CD4-positive, alpha-beta memory T cell (primary cell): ENCODE results near the gene SLC4A5. TPM values are rescaled to one million over a fixed set of nuclear protein-coding genes. Genes with fewer than 3 reads are reported as not detected.
A peak's percentile ranks its signal among the peaks of the same experiment; 100 is the strongest.

ENCODE experiments used
- CTCF ChIA-PET: fragments of 350-600 bp; sonication (Branson Sonifier 250); formaldehyde crosslinking; loops from one replicate; lab custom pipeline; 2021; ENCODE audit warnings: inconsistent platforms; ENCODE audit not compliant: partially characterized antibody; lab: Charles Lee
- POLR2A ChIA-PET: fragments of 350-600 bp; sonication (Branson Sonifier 250); formaldehyde crosslinking; loops from one replicate; lab custom pipeline; 2021; ENCODE audit not compliant: partially characterized antibody; lab: Charles Lee
- DNase-seq, 5 donors: peaks; one replicate each; pipeline versions ENCODE4 v3.0.0 to v3.0.0-alpha.2; 2020 to 2022; ENCODE audit warnings: mixed read lengths in 1 of 5
- H3K27ac ChIP-seq: one replicate; pipeline ENCODE4 v1.7.0; 2013; ENCODE audit warnings: low read depth, low read length
- H3K27me3 ChIP-seq: 2 replicates; pipeline ENCODE4 v1.7.0; 2013; ENCODE audit warnings: mild to moderate bottlenecking, low read length, moderate library complexity; ENCODE audit not compliant: insufficient read depth
- H3K36me3 ChIP-seq: 2 replicates; pipeline ENCODE4 v1.7.0; 2013; ENCODE audit warnings: mild to moderate bottlenecking, low read length, moderate library complexity; ENCODE audit not compliant: insufficient read depth
- H3K4me1 ChIP-seq: 2 replicates; pipeline ENCODE4 v1.7.0; 2013; ENCODE audit warnings: mild to moderate bottlenecking, low read length, moderate library complexity; ENCODE audit not compliant: insufficient read depth
- H3K4me3 ChIP-seq, 2 donors: one replicate each; pipeline ENCODE4 v1.7.0; 2013; ENCODE audit warnings: low read length in 2 of 2, mild to moderate bottlenecking in 1 of 2
- H3K9me3 ChIP-seq, 2 donors: one replicate each; pipeline ENCODE4 v1.7.0; 2013; ENCODE audit warnings: low read length in 2 of 2, control low read depth in 1 of 2; ENCODE audit not compliant: control insufficient read depth in 1 of 2
- H3K27ac Mint-ChIP-seq, 7 donors: one replicate each; pipeline ENCODE4 v1.8.0; 2020 to 2021; ENCODE audit warnings: mixed read lengths in 7 of 7, mild to moderate bottlenecking in 6 of 7, inconsistent platforms in 3 of 7, moderate library complexity in 3 of 7
- H3K27me3 Mint-ChIP-seq, 2 donors: one replicate each; pipeline ENCODE4 v1.8.0; 2020 to 2021; ENCODE audit warnings: mixed read lengths in 2 of 2
- H3K36me3 Mint-ChIP-seq, 2 donors: one replicate each; pipeline ENCODE4 v1.8.0; 2020 to 2021; ENCODE audit warnings: mixed read lengths in 2 of 2, inconsistent platforms in 1 of 2, mild to moderate bottlenecking in 1 of 2
- H3K4me1 Mint-ChIP-seq, 4 donors: one replicate each; pipeline ENCODE4 v1.8.0; 2020 to 2021; ENCODE audit warnings: mixed read lengths in 4 of 4, mild to moderate bottlenecking in 1 of 4
- H3K4me3 Mint-ChIP-seq, 8 donors: one replicate each; pipeline ENCODE4 v1.8.0; 2020 to 2021; ENCODE audit warnings: mixed read lengths in 8 of 8, mild to moderate bottlenecking in 7 of 8, moderate library complexity in 6 of 8, inconsistent platforms in 3 of 8
- H3K9me3 Mint-ChIP-seq, 8 donors: one replicate each; pipeline ENCODE4 v1.8.0; 2020 to 2021; ENCODE audit warnings: mixed read lengths in 8 of 8, mild to moderate bottlenecking in 5 of 8, inconsistent platforms in 3 of 8, moderate library complexity in 1 of 8
- intact Hi-C: fragments of 100-400 bp; cut with micrococcal nuclease; formaldehyde crosslinking; loops from one replicate; pipeline ENCODE4 v1.15.1; 2023
- polyA plus RNA-seq, 2 donors: library from polyadenylated mRNA; unstranded; fragments of 300-500 nt; fragmentation: Illumina TruSeq; gene quantifications; one replicate each; pipeline ENCODE4 v1.2.3, GENCODE V29; 2021
- total RNA-seq, 2 experiments: library from RNA; stranded (reverse); gene quantifications; one replicate each; pipeline ENCODE4 v1.2.3, GENCODE V29; 2021

Gene SLC4A5
- total and polyA plus RNA-seq, 4 experiments from 2014 or later: 0.25 to 11.5 (median 7.2) TPM

DNA sequence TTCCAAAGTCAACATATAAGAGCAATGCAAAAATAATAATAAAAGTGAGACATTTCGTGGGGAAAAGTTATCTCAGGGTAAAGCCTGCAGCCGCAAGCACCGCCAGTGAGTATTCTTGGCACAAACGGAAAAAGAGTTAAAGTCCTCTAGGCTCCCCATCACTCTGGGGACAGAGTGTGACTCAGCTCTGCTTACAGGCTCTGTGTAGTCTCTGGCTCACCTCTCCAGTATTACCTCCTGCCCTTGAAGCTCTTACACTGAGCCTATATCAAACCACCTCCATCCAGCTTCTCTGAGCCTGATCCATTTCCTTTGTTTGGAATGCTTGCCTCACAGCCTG is 89.3 kb downstream of the SLC4A5 start:
- Histone ChIP-seq H3K27ac (no peak overlapping the region), H3K9me3 (no peaks in the 10 kb centered on the region), H3K4me1 (peaks cover 4% of the 10 kb centered on the region), H3K27me3 (no peaks in the 10 kb centered on the region), H3K36me3 (no peaks in the 10 kb centered on the region), H3K4me3 (no peak overlapping the region)
- Mint-ChIP-seq H3K4me1 (peaks cover 4 to 8% (median 6%) of the 10 kb centered on the region in 4 donors), H3K9me3 (no peaks in the 10 kb centered on the region), H3K27me3 (no peaks in the 10 kb centered on the region), H3K4me3 (no peak overlapping the region), H3K27ac (peak overlapping the region in 3 of 7 donors; percentile 36 to 68 (median 65)), H3K36me3 (peaks cover 11 to 17% of the 10 kb centered on the region in 2 donors)
- ChIA-PET POLR2A (no interaction called here), CTCF (interaction anchor here (1.3 to 9.9 kb wide), 2 partner anchors 13 to 84 kb away, joined by 4 to 303 read pairs; partner anchors contain the start of gene SLC4A5)
- intact Hi-C loops: loop anchor here (10.0 kb wide), 1 partner anchor 429 kb away; the partner anchor contains the start of gene STAMBP
- no peak for DNase-seq

DNA sequence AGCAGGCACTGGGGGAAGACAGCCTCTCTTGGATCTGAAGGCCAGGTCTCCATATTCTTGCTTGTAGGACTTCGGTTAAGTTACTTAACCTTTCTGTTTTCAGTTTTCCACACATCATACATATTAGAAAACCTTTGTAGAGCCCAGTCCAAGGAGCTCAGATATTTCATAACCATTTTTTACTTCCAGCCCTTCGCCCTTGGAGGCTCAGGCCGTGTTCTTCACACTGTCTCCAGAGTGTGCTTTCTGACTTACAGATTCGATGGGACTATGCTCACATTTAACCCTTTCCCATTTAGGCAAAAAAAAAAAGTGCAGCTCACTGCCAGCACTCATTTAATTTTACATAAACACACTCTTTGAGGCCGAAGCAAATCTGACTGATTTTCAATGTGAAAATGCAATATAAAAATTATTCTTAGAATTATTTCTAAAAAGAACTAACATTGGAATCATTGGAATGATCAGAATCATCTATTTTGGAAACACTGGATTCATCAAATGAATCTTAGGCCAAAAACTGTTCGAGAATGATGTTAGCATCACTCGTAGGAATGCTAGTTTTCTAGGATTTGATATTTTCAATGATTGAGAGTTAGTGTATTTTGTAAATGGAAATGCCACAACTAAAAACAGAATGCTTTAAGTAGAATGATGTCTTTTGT is 89.8 kb downstream of the SLC4A5 start:
- peaks cover 9 to 14% of the 10 kb centered on the region in 2 donors for H3K36me3 Mint-ChIP-seq

DNA sequence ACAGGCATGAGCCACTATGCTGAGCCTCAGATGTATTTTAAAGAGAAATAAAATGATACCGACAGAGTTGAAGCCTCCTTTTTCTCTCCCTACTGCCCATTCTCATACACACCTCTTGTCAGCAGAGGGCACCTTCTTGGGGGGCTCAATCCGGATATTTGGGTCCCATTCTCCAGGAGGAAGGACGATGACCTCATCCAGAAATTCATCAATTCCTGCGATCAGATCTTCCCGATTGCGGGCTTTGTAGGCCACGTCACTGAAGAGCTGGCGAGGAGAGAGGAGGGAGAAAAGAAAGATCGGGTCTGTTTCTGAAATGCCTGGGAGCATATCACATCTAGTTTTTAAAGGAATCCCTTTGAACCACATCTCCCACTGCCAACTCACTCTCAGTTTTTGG is 90.4 kb downstream of the SLC4A5 start:
- ChIA-PET POLR2A (no interaction called here), CTCF (interaction anchor here (9.9 kb wide), 1 partner anchor 85 kb away, joined by 303 read pairs; the partner anchor contains the start of gene SLC4A5)
- no peaks in the 10 kb centered on the region for H3K27me3 ChIP-seq
- Mint-ChIP-seq H3K27ac (peak overlapping the region in 1 of 7 donors; percentile 14), H3K36me3 (peaks cover 8 to 14% of the 10 kb centered on the region in 2 donors), H3K4me1 (peaks cover 4 to 8% (median 6%) of the 10 kb centered on the region in 4 donors), H3K27me3 (no peaks in the 10 kb centered on the region), H3K4me3 (no peak overlapping the region), H3K9me3 (no peaks in the 10 kb centered on the region)
- no peak for DNase-seq
- H3K36me3 ChIP-seq: no peaks in the 10 kb centered on the region
- peaks cover 4% of the 10 kb centered on the region for H3K4me1 ChIP-seq
- intact Hi-C loops: loop anchor here (10.0 kb wide), 1 partner anchor 428 kb away; the partner anchor contains the start of gene STAMBP
- no peak overlapping the region for H3K4me3 ChIP-seq
- H3K9me3 ChIP-seq: no peaks in the 10 kb centered on the region
- H3K27ac ChIP-seq: no peak overlapping the region

More for the DNA sequence above, 89.8 kb downstream of the SLC4A5 start:
- Histone ChIP-seq H3K9me3 (no peaks in the 10 kb centered on the region), H3K4me1 (peaks cover 4% of the 10 kb centered on the region), H3K4me3 (no peak overlapping the region), H3K27ac (no peak overlapping the region), H3K36me3 (no peaks in the 10 kb centered on the region), H3K27me3 (no peaks in the 10 kb centered on the region)
- Mint-ChIP-seq H3K27ac (no peak overlapping the region), H3K4me1 (peaks cover 4 to 8% (median 6%) of the 10 kb centered on the region in 4 donors), H3K4me3 (no peak overlapping the region), H3K9me3 (no peaks in the 10 kb centered on the region), H3K27me3 (no peaks in the 10 kb centered on the region)
- POLR2A ChIA-PET: no interaction called here
- DNase-seq: no peak
- intact Hi-C loops: loop anchor here (10.0 kb wide), 1 partner anchor 429 kb away; the partner anchor contains the start of gene STAMBP
- CTCF ChIA-PET: interaction anchor here (1.3 to 9.9 kb wide), 2 partner anchors 14 to 84 kb away, joined by 4 to 303 read pairs; partner anchors contain the start of gene SLC4A5

- no peak overlapping the region for H3K4me3 Mint-ChIP-seq
- Histone ChIP-seq H3K4me3 (no peak overlapping the region), H3K36me3 (no peaks in the 10 kb centered on the region), H3K27ac (no peak overlapping the region), H3K27me3 (no peaks in the 10 kb centered on the region), H3K4me1 (peaks cover 4% of the 10 kb centered on the region), H3K9me3 (no peaks in the 10 kb centered on the region)
- intact Hi-C loops: loop anchor here (10.0 kb wide), 1 partner anchor 427 kb away; the partner anchor contains the start of gene STAMBP
- DNase-seq: no peak
- H3K27me3 Mint-ChIP-seq: no peaks in the 10 kb centered on the region
- ChIA-PET POLR2A (no interaction called here), CTCF (interaction anchor here (9.9 kb wide), 1 partner anchor 86 kb away, joined by 303 read pairs; the partner anchor contains the start of gene SLC4A5)
- peaks cover 8 to 14% of the 10 kb centered on the region in 2 donors for H3K36me3 Mint-ChIP-seq
- H3K27ac Mint-ChIP-seq: peak overlapping the region in 1 of 7 donors; percentile 70
- peaks cover 4 to 8% (median 6%) of the 10 kb centered on the region in 4 donors for H3K4me1 Mint-ChIP-seq
- no peaks in the 10 kb centered on the region for H3K9me3 Mint-ChIP-seq
These were observed 91.2 kb downstream of the SLC4A5 start for GRCh38 chr2:74252036-74252435.

DNA sequence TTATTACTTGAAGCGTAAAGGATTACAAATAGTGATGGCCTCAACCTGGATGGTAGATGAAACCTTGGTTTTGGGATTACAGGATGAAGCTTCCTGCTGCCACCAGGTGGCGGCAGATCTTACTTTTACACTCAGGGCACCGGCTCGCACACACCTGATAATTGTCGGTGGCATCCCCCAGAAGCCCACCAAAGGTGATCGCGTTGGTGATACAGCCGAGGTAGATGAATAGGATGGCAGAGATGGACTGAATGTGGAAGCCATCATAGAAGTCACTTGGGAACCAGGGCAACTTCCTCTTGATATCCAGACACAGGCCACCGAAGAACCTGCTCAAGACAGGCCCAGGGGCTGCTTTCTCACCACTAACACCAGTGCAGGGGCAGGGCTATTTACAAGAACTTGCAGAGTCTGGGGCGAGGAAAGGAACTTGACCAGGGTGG is 93.0 kb downstream of the SLC4A5 start:
- no peaks in the 10 kb centered on the region for H3K9me3 ChIP-seq
- peak overlapping the region in 1 of 8 donors; percentile 55 for H3K4me3 Mint-ChIP-seq
- no peak overlapping the region for H3K4me3 ChIP-seq
- POLR2A ChIA-PET: interaction anchor here (0.7 to 2.1 kb wide), 5 partner anchors 40 to 283 kb away, joined by 4 to 6 read pairs (median 5); partner anchors contain the start of genes C2orf81, CCDC142 and TTC31
- no peaks in the 10 kb centered on the region for H3K27me3 Mint-ChIP-seq
- no peak overlapping the region for H3K27ac ChIP-seq
- no peaks in the 10 kb centered on the region for H3K9me3 Mint-ChIP-seq
- H3K4me1 ChIP-seq: peaks cover 4% of the 10 kb centered on the region
- H3K36me3 ChIP-seq: no peaks in the 10 kb centered on the region
- DNase-seq: peak in 4 of 5 donors; percentile 53 to 59 (median 57)
- no peaks in the 10 kb centered on the region for H3K27me3 ChIP-seq
- CTCF ChIA-PET: interaction anchor here (0.6 to 9.9 kb wide), 51 partner anchors 8 to 434 kb away, joined by 3 to 303 read pairs (median 4); partner anchors contain the start of genes CCDC142, MTHFD2, SLC4A5 and TTC31
- H3K4me1 Mint-ChIP-seq: peaks cover 4 to 8% (median 6%) of the 10 kb centered on the region in 4 donors
- intact Hi-C loops: loop anchor here (1.0 to 10.0 kb wide), 5 partner anchors 85 to 425 kb away; partner anchors contain the start of gene STAMBP
- peaks cover 8 to 13% of the 10 kb centered on the region in 2 donors for H3K36me3 Mint-ChIP-seq
- H3K27ac Mint-ChIP-seq: peak overlapping the region in 3 of 7 donors; percentile 55 to 84 (median 84)

- Histone ChIP-seq H3K4me3 (no peak overlapping the region), H3K27ac (no peak overlapping the region), H3K9me3 (no peaks in the 10 kb centered on the region), H3K4me1 (peaks cover 4% of the 10 kb centered on the region), H3K27me3 (no peaks in the 10 kb centered on the region), H3K36me3 (no peaks in the 10 kb centered on the region)
- intact Hi-C loops: loop anchor here (1.0 to 10.0 kb wide), 5 partner anchors 86 to 425 kb away; partner anchors contain the start of gene STAMBP
- Mint-ChIP-seq H3K36me3 (peaks cover 8 to 11% of the 10 kb centered on the region in 2 donors), H3K27me3 (no peaks in the 10 kb centered on the region), H3K27ac (peak overlapping the region in 2 of 7 donors; percentile 8 to 81), H3K9me3 (no peaks in the 10 kb centered on the region), H3K4me3 (no peak overlapping the region), H3K4me1 (peaks cover 4 to 8% (median 6%) of the 10 kb centered on the region in 4 donors)
- POLR2A ChIA-PET: interaction anchor here (0.7 to 2.1 kb wide), 5 partner anchors 41 to 283 kb away, joined by 4 to 6 read pairs (median 5); partner anchors contain the start of genes C2orf81, CCDC142 and TTC31
- DNase-seq: no peak
- CTCF ChIA-PET: interaction anchor here (0.6 to 9.9 kb wide), 52 partner anchors 9 to 433 kb away, joined by 3 to 303 read pairs (median 4); partner anchors contain the start of genes CCDC142, MTHFD2, SLC4A5 and TTC31
These were observed 93.7 kb downstream of the SLC4A5 start for GRCh38 chr2:74249406-74250122.
